Urothelium cell line (cell line): ENCODE data around the gene CDKAL1.
A peak's percentile ranks its signal among the peaks of the same experiment; 100 is the strongest.
"Not testable (repeated sequence)": the region's sequence is repeated elsewhere in the genome, so short reads cannot be mapped to it uniquely, and the experiment has no call there.

ENCODE experiments used
- DNase-seq: peaks from one replicate; pipeline ENCODE4 v3.0.0; 2011; ENCODE audit warnings: low spot score, mixed read lengths
- FAIRE-seq: peaks from 2 replicates; lab custom pipeline; 2011; peaks lifted over from hg19 to GRCh38; lab: Jason Lieb, UNC

CDKAL1 gene

GRCh38 chr6:20630617-20631548 is 96.6 kb downstream of the CDKAL1 start:
- DNase-seq (no peak), FAIRE-seq (no peak)

- DNase-seq (no peak), FAIRE-seq (no peak)
Measured at GRCh38 chr6:20631549-20631924, 97.3 kb downstream of the CDKAL1 start.

- no peak for FAIRE-seq
Measured at GRCh38 chr6:20632696-20633095, 98.4 kb downstream of the CDKAL1 start.

GRCh38 chr6:20633566-20634340 is 99.5 kb downstream of the CDKAL1 start:
- no peak for DNase-seq
- no peak for FAIRE-seq

More at GRCh38 chr6:20632696-20633095, 98.4 kb downstream of the CDKAL1 start:
- DNase-seq = no peak

- FAIRE-seq = no peak
- DNase-seq = no peak
Measured at GRCh38 chr6:20639161-20639560, 104.9 kb downstream of the CDKAL1 start.

GRCh38 chr6:20640181-20640580 is 105.9 kb downstream of the CDKAL1 start:
- DNase-seq (no peak), FAIRE-seq (no peak)

GRCh38 chr6:20642441-20642840 is 108.2 kb downstream of the CDKAL1 start:
- FAIRE-seq = no peak
- DNase-seq = no peak

GRCh38 chr6:20644667-20645370 is 110.6 kb downstream of the CDKAL1 start:
- DNase-seq (no peak), FAIRE-seq (no peak)

GRCh38 chr6:20645572-20645971 is 111.3 kb downstream of the CDKAL1 start:
- FAIRE-seq, DNase-seq: not testable (repeated sequence)

GRCh38 chr6:20647585-20647984 is 113.3 kb downstream of the CDKAL1 start:
- no peak for FAIRE-seq

GRCh38 chr6:20649696-20650470 is 115.6 kb downstream of the CDKAL1 start:
- not testable (repeated sequence) for DNase-seq, FAIRE-seq

More at GRCh38 chr6:20647585-20647984, 113.3 kb downstream of the CDKAL1 start:
- DNase-seq = no peak

GRCh38 chr6:20652299-20653084 is 118.2 kb downstream of the CDKAL1 start:
- DNase-seq (peak; percentile 7), FAIRE-seq (no peak)

GRCh38 chr6:20653085-20653479 is 118.8 kb downstream of the CDKAL1 start:
- FAIRE-seq (no peak), DNase-seq (no peak)

GRCh38 chr6:20655317-20655716 is 121.1 kb downstream of the CDKAL1 start:
- DNase-seq = no peak
- no peak for FAIRE-seq

- DNase-seq = no peak
Measured at GRCh38 chr6:20657274-20657800, 123.1 kb downstream of the CDKAL1 start.

GRCh38 chr6:20658053-20658452 is 123.8 kb downstream of the CDKAL1 start:
- FAIRE-seq (no peak), DNase-seq (no peak)

More at GRCh38 chr6:20657274-20657800, 123.1 kb downstream of the CDKAL1 start:
- no peak for FAIRE-seq

GRCh38 chr6:20658516-20658915 is 124.3 kb downstream of the CDKAL1 start:
- FAIRE-seq = no peak

GRCh38 chr6:20660534-20660933 is 126.3 kb downstream of the CDKAL1 start:
- DNase-seq = no peak
- FAIRE-seq = no peak

More at GRCh38 chr6:20658516-20658915, 124.3 kb downstream of the CDKAL1 start:
- no peak for DNase-seq

GRCh38 chr6:20661721-20662120 is 127.5 kb downstream of the CDKAL1 start:
- no peak for DNase-seq
- no peak for FAIRE-seq
